Smooth muscle cell of trachea (primary cell): ENCODE results near the gene CDC40. TPM values are rescaled to one million over a fixed set of nuclear protein-coding genes. Genes with fewer than 3 reads are reported as not detected.

Experiments used
- total RNA-seq: library from RNA; depleted of rRNA; stranded (reverse); fragments of >200 nt; gene quantifications from 2 replicates; pipeline ENCODE4 v1.2.1, GENCODE V29; 2014

Gene CDC40
- total RNA-seq: 16.7 and 32.4 TPM in 2 replicates

DNA sequence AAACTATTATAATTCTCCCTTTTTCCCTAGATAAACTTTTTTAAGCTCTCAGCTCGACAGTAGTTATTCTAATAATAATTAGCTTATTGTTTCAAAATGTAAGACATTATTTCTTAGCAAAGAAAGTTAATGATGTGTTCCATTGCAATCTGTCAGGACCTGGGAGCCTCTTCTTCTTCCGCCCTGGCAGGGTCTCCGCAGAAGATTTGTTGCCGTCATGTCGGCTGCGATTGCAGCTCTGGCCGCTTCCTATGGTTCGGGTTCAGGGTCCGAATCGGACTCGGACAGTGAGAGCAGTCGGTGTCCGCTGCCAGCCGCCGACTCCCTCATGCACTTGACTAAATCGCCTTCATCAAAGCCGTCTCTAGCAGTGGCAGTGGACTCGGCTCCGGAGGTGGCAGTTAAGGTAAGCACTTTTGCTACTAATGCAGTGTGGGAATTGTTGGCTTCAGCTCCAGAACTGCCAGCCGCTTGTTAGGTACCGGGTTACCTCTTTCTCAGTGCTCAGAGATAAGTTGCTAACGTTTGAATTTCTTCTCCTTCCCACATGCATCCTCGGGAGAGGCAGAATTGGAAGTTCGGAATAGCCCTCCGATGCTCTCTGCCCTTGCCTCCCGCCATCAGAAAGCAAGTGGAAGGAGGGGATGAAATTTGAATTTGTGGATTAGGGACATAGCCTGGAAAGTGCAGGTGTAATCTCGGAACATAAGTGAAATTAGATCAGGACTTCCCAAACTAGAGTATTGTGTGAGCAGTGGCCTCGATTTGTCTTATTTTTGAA, at the start of gene CDC40:
CDC40 (plus strand) TSS at position 200 of the 781 bp plus-strand sequence; CDS start at position 218, 18 bp downstream.

DNA sequence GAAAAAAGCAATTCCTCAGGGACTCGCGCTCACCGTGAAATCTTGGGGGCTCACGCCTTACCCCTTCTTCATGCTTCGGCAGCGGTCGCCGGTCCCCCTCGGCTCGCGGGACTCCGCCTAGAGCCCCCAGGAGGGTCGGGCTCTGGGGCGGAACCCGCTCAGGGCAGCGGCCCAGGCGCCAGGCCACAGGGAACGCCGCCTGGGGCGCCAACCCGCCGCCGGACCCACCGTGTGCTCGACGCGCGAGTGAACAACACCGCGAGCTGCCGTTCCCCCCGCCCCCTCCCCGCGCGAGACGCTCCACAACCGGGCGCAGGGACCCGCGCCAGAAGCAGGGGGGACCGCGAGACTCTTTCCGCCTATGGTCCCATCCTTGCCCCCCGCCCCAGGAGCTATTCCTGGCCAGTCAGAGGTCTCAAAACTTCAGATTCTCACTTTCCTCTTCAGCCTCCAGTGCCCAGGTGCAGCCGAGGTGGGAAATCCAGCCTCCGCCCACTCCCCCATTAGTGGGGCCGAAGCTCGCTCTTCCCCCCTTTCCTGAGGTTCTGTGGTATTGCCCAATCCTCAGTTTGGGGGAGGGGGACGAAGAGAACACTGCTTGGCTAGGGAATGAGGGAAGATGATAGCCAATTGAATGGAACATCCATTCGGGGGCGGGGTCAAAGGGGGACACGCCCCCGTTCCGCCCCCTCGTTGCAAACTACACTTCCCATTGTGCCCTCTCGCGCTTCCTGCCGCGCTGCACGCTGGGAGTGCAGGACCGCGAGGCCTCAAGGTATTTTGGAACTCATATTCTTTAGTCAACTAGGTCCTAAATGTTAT, 610 bp upstream of the CDC40 start, which contains the start of gene WASF1:
WASF1 (minus strand) TSS at position 265 of the 822 bp plus-strand sequence. CDS start 52,069 bp downstream, outside the sequence.

Other genes with a start within 250 kb of the CDC40 start
- not detected in 2 replicates for gene GPR6, start 202.1 kb upstream of the CDC40 start, total RNA-seq
- 6.3 and 17.3 TPM in 2 replicates for gene WASF1, start 757 bp upstream of the CDC40 start, total RNA-seq
- 0.33 and 0.44 TPM in 2 replicates for gene METTL24, start 177.9 kb downstream of the CDC40 start, total RNA-seq
- gene DDO, start 235.1 kb downstream of the CDC40 start, total RNA-seq: 0.29 and 0.66 TPM in 2 replicates